PC-9 (cell line): ENCODE data around the gene MYLK. TPM values are rescaled to one million over a fixed set of nuclear protein-coding genes. Genes with fewer than 3 reads are reported as not detected.

Experiments
- BruUV-seq: library from RNA; stranded (reverse); fragments of 400-500 nt; replicated peaks from 2 replicates; lab custom pipeline; 2021; lab: Mats Ljungman, UMichigan
- CTCF ChIA-PET: fragments of 300-600 bp; sonication (Branson Sonifier 250); formaldehyde crosslinking; loops from one replicate; lab custom pipeline; 2022; ENCODE audit warnings: antibody characterized with exemption; lab: Charles Lee
- POLR2A ChIA-PET: fragments of 300-600 bp; sonication (Branson Sonifier 250); formaldehyde crosslinking; loops from one replicate; lab custom pipeline; 2022; ENCODE audit warnings: antibody characterized with exemption; ENCODE audit not compliant: unreplicated experiment; lab: Charles Lee
- DNase-seq, 2 experiments: peaks; one replicate each; pipeline versions ENCODE4 v3.0.0 to v3.0.0-alpha.2; 2015 to 2022; ENCODE audit warnings: mixed read lengths in 1 of 2
- H2AFZ ChIP-seq: fragments of 200-600 bp; sonication (generic); 2 replicates; pipeline ENCODE4 v1.8.1; 2017; ENCODE audit warnings: antibody characterized with exemption
- H3F3A ChIP-seq: fragments of 200-600 bp; sonication (generic); 2 replicates; pipeline ENCODE4 v1.8.1; 2017; ENCODE audit warnings: antibody characterized with exemption, mild to moderate bottlenecking, low read depth; ENCODE audit not compliant: insufficient read depth
- H3K27ac ChIP-seq: fragments of 200-600 bp; sonication (generic); 2 replicates; pipeline ENCODE4 v1.6.1; 2016; ENCODE audit warnings: mixed run types
- H3K27me3 ChIP-seq: fragments of 200-600 bp; sonication (generic); 2 replicates; pipeline ENCODE4 v1.6.1; 2016; ENCODE audit warnings: low read depth, mixed run types; ENCODE audit not compliant: insufficient read depth
- H3K36me3 ChIP-seq: fragments of 200-600 bp; sonication (generic); 2 replicates; pipeline ENCODE4 v1.6.1; 2016; ENCODE audit warnings: low read depth, mixed run types
- H3K4me1 ChIP-seq: fragments of 200-600 bp; sonication (generic); replicated peaks from 2 replicates; pipeline ENCODE4 v1.6.1; 2016; ENCODE audit warnings: mixed run types; ENCODE audit not compliant: insufficient read depth
- H3K4me2 ChIP-seq: fragments of 200-600 bp; sonication (generic); 2 replicates; pipeline ENCODE4 v1.6.1; 2017; ENCODE audit warnings: mixed run types
- H3K4me3 ChIP-seq: fragments of 200-600 bp; sonication (generic); 2 replicates; pipeline ENCODE4 v1.6.1; 2016; ENCODE audit warnings: mixed run types
- H3K79me2 ChIP-seq: fragments of 200-600 bp; sonication (generic); 2 replicates; pipeline ENCODE4 v1.6.1; 2017; ENCODE audit warnings: low read depth, mixed run types
- H3K9me2 ChIP-seq: fragments of 200-600 bp; sonication (generic); 2 replicates; pipeline ENCODE4 v1.8.1; 2017; ENCODE audit warnings: mild to moderate bottlenecking; ENCODE audit not compliant: insufficient read depth
- H3K9me3 ChIP-seq: fragments of 200-600 bp; sonication (generic); 2 replicates; pipeline ENCODE4 v1.8.1; 2016; ENCODE audit warnings: low read depth; ENCODE audit not compliant: insufficient read depth
- H4K20me1 ChIP-seq: fragments of 200-600 bp; sonication (generic); 2 replicates; pipeline ENCODE4 v1.8.1; 2017; ENCODE audit not compliant: insufficient read depth
- CTCF ChIP-seq: fragments of 200-600 bp; sonication (generic); conservative IDR thresholded peaks from 2 replicates; pipeline ENCODE4 v1.6.1; 2017; ENCODE audit warnings: mixed run types, antibody characterized with exemption, mild to moderate bottlenecking, moderate library complexity
- EZH2 ChIP-seq: fragments of 200-600 bp; sonication (generic); IDR thresholded peaks from 2 replicates; pipeline ENCODE4 v1.8.0; 2017; ENCODE audit warnings: antibody characterized with exemption, low read depth
- intact Hi-C: fragments of 100-400 bp; cut with micrococcal nuclease; formaldehyde crosslinking; loops from one replicate; pipeline ENCODE4 v1.10.0; 2022; ENCODE audit not compliant: unreplicated experiment
- total RNA-seq: library from RNA; stranded (reverse); gene quantifications from 2 replicates; pipeline ENCODE4 v1.2.3, GENCODE V29; 2021

Gene MYLK
- total RNA-seq, 1 experiment from 2014 or later: 0.72 TPM

GRCh38 chr3:123635217-123635616 lies 248.9 kb downstream of the MYLK start:
- intact Hi-C loops: no loop called here
- Histone ChIP-seq H3K27me3 (no peaks in the 10 kb centered on the region), H3K9me2 (no peaks in the 10 kb centered on the region), H3K4me2 (no peak overlapping the region), H3K9me3 (no peaks in the 10 kb centered on the region), H2AFZ (no peak overlapping the region), H3K36me3 (no peaks in the 10 kb centered on the region), H3K27ac (no peak overlapping the region), H3F3A (peaks cover 15% of the 10 kb centered on the region; the same call in 1 of the 2 replicates), H3K4me1 (peaks cover 41% of the 10 kb centered on the region), H4K20me1 (no peaks in the 10 kb centered on the region), H3K79me2 (no peaks in the 10 kb centered on the region), H3K4me3 (no peak overlapping the region)
- DNase-seq: peak in 1 of 2 experiments; percentile 47
- CTCF ChIA-PET: no interaction called here
- POLR2A ChIA-PET: no interaction called here
- BruUV-seq: no TSS peak
- TF ChIP-seq CTCF (no peak), EZH2 (no peak)

- POLR2A ChIA-PET: no interaction called here
- no TSS peak for BruUV-seq
Measured at GRCh38 chr3:123634149-123635051, 249.7 kb downstream of the MYLK start.

GRCh38 chr3:123633530-123633929 lies 250.6 kb downstream of the MYLK start:
- ChIA-PET POLR2A (no interaction called here), CTCF (no interaction called here)
- H3K4me2 ChIP-seq: no peak overlapping the region
- no TSS peak for BruUV-seq
- DNase-seq: no peak
- H3F3A ChIP-seq: peaks cover 15% of the 10 kb centered on the region; the same call in 1 of the 2 replicates
- no peak overlapping the region for H3K27ac ChIP-seq
- TF ChIP-seq EZH2: no peak
- no peak for TF ChIP-seq CTCF
- no peaks in the 10 kb centered on the region for H3K79me2 ChIP-seq
- no peak overlapping the region for H2AFZ ChIP-seq
- peaks cover 44% of the 10 kb centered on the region for H3K4me1 ChIP-seq
- H3K36me3 ChIP-seq: no peaks in the 10 kb centered on the region
- no peaks in the 10 kb centered on the region for H3K27me3 ChIP-seq
- intact Hi-C loops: no loop called here
- no peak overlapping the region for H3K4me3 ChIP-seq
- H3K9me3 ChIP-seq: no peaks in the 10 kb centered on the region
- no peaks in the 10 kb centered on the region for H3K9me2 ChIP-seq
- no peaks in the 10 kb centered on the region for H4K20me1 ChIP-seq

More at GRCh38 chr3:123634149-123635051, 249.7 kb downstream of the MYLK start:
- H3K9me2 ChIP-seq: no peaks in the 10 kb centered on the region
- H3K36me3 ChIP-seq: no peaks in the 10 kb centered on the region
- no peaks in the 10 kb centered on the region for H3K79me2 ChIP-seq
- no peak overlapping the region for H3K4me2 ChIP-seq
- H2AFZ ChIP-seq: no peak overlapping the region
- no peaks in the 10 kb centered on the region for H4K20me1 ChIP-seq
- H3K27ac ChIP-seq: no peak overlapping the region
- TF ChIP-seq EZH2 (no peak), CTCF (no peak)
- H3K9me3 ChIP-seq: no peaks in the 10 kb centered on the region
- no peaks in the 10 kb centered on the region for H3K27me3 ChIP-seq
- intact Hi-C loops: no loop called here
- DNase-seq: no peak
- H3F3A ChIP-seq: peaks cover 15% of the 10 kb centered on the region; the same call in 1 of the 2 replicates
- H3K4me1 ChIP-seq: peaks cover 44% of the 10 kb centered on the region
- CTCF ChIA-PET: no interaction called here
- H3K4me3 ChIP-seq: no peak overlapping the region
